Large intestine (tissue), 3 donors: Measurements from ENCODE around the gene SYT13. TPM values are rescaled to one million over a fixed set of nuclear protein-coding genes. Genes with fewer than 3 reads are reported as not detected.

Source experiments
- DNase-seq, 2 donors: peaks; one replicate each; pipeline versions ENCODE4 v3.0.0 to v3.0.0-alpha.2; 2013
- H3K27ac ChIP-seq: one replicate; pipeline ENCODE4 v1.5.1; 2013; ENCODE audit warnings: low read length
- H3K27me3 ChIP-seq: 2 replicates; pipeline ENCODE4 v1.6.1; 2013; ENCODE audit warnings: low read length; ENCODE audit not compliant: control insufficient read depth, insufficient read depth
- H3K36me3 ChIP-seq: 2 replicates; pipeline ENCODE4 v1.6.1; 2013; ENCODE audit warnings: low read length; ENCODE audit not compliant: control insufficient read depth, insufficient read depth
- H3K4me1 ChIP-seq: one replicate; pipeline ENCODE4 v1.6.1; 2013; ENCODE audit warnings: low read length; ENCODE audit not compliant: control insufficient read depth, insufficient read depth
- H3K4me3 ChIP-seq: one replicate; pipeline ENCODE4 v1.5.1; 2013; ENCODE audit warnings: low read length
- H3K9me3 ChIP-seq: one replicate; pipeline ENCODE4 v1.6.1; 2013; ENCODE audit warnings: mild to moderate bottlenecking, low read depth, low read length, moderate library complexity; ENCODE audit not compliant: control insufficient read depth
- WGBS: methylation state at CpG from one replicate; pipeline ENCODE4 v1.1.5; 2013; ENCODE audit warnings: low lambda C conversion rate; ENCODE audit not compliant: insufficient coverage; 5-methylcytosine and 5-hydroxymethylcytosine counted together
- polyA plus RNA-seq: library from polyadenylated mRNA; unstranded; fragments of 120-200 nt; gene quantifications from one replicate; pipeline ENCODE4 v1.2.1, GENCODE V29; 2013

The SYT13 gene
- polyA plus RNA-seq, 1 donor, result 25.5 TPM

DNA sequence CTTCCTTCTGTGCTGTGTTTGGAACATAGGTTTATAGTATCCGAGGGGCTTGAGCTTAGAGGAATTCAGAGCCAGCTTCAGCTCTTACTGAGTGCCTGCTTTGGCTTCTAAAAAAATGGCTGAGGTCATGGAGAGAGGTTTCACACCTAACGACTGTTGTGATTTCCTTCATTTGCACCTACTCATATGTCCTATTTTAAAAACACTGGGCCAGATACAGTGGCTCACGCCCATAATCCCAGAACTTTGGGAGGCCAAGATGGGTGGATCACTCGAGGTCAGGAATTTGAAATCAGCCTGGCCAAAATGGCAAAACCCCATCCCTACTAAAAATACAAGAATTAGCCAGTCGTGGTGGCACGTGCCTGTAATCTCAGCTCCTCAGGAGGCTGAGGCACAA lies 38.3 kb upstream of the SYT13 start:
- Histone ChIP-seq H3K4me1 (no peaks in the 10 kb centered on the region), H3K36me3 (no peaks in the 10 kb centered on the region), H3K27me3 (no peaks in the 10 kb centered on the region), H3K27ac (no peak overlapping the region), H3K4me3 (no peak overlapping the region), H3K9me3 (no peaks in the 10 kb centered on the region)
- no peak for DNase-seq
- no CpG with 5 or more reads among the region's 6 CpGs for WGBS

DNA sequence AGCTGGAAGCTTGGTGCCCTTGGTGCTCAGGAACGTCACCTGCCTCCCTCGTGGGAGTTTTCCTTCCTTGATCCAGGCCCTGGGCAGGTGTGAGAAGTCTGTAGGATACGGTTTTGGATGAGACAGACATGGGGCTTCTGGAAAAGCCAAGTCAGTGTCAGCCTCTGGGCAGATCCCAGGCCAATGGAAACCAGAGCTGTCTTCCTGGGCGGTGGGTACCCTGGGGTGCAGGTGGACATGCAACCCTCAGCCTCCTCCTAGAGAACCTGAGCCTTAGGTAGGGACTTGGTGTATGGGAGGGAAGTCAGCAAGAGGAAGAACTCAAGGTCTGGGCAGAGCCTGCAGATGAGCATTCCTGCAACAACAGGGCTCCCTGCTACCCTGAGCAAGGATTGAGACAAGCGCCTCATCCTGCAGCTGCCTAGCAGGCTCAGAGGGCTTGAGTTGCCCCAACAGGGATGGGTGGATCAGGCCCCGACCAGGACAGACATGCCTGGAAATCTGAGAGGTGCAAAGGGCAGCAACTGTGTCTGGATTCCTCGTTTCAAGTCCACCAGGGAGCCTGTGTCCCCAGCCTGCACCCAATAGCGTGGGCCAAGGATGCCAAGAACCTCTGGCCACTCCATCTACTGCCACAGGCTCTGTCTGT lies 37.6 kb upstream of the SYT13 start:
- no CpG with 5 or more reads among the region's 8 CpGs for WGBS
- Histone ChIP-seq H3K4me3 (no peak overlapping the region), H3K36me3 (no peaks in the 10 kb centered on the region)

DNA sequence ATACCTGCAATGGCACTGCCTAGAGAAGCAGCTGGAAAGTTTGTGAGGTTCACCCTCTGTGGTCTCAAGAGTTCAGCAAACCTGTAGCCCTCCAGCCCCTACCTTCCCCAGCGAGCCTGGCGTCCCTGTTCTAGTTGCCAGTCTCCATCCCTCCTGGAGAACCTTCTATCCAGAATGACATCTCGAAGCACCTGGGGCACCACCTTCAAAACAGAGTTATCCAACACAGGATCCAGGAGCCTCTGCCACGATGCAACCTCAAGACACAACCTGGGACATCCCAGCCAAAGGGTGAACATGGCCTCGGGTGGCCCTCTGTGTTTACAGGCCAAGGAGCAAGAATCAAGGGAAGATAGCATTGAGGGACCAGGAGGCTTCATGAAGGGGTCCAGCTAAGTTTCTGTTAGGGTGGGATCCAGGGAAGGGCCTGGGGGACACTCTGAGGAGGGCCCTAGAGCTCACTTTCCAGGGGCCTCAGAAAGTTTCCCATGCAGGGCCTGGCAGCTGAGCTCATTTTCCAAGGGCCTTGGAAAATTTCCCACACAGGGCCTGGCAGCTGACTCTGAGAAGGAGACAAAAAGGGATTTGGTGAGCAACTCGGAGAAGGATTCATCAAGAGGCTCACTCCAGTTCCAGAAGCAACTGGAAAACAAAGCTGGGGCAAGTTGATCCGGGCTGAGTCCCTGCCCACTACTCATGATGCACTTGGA lies 36.9 kb upstream of the SYT13 start:
- no peak overlapping the region for H3K4me3 ChIP-seq

More for the DNA sequence above, 37.6 kb upstream of the SYT13 start:
- Histone ChIP-seq H3K4me1 (no peaks in the 10 kb centered on the region), H3K27me3 (no peaks in the 10 kb centered on the region), H3K9me3 (no peaks in the 10 kb centered on the region), H3K27ac (no peak overlapping the region)
- DNase-seq, result peak in 1 of 2 donors; percentile 15

DNA sequence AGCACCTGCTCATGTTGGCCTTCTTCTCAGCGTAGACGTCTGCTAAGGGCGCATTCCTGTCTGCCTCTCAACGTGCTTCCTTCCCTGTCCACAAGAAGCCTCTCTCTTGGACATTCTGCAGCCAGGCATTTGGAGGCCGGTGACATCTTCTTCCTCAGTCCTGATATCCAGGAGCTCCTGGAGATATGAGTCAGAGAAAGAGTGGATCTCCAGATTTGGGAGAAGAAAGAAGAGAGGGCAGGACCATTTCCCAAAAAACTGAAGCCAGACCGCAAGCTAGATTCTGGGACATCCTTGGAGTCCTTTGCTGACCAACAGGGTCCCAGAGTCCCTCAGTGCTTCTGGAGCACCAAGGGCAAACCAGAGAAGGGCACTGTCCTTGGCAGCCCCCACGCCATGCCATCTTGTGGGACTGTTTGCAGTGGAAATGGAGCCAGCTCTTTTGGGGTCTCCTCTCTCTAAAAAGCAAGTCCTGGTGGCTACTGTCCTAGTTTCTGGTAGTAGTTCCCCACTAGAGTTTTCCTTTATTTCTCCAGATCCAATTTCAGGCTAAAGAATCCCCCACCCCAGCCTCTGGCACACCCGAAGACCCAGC lies 36.1 kb upstream of the SYT13 start:
- no peak overlapping the region for H3K4me3 ChIP-seq
- WGBS, result no CpG with 5 or more reads among the region's 8 CpGs
- H3K4me1 ChIP-seq, result no peaks in the 10 kb centered on the region
- no peaks in the 10 kb centered on the region for H3K27me3 ChIP-seq
- DNase-seq, result no peak
- H3K36me3 ChIP-seq, result no peaks in the 10 kb centered on the region
- no peak overlapping the region for H3K27ac ChIP-seq
- H3K9me3 ChIP-seq, result no peaks in the 10 kb centered on the region

More for the DNA sequence above, 36.9 kb upstream of the SYT13 start:
- no peaks in the 10 kb centered on the region for H3K36me3 ChIP-seq
- no CpG with 5 or more reads among the region's 7 CpGs for WGBS
- no peaks in the 10 kb centered on the region for H3K27me3 ChIP-seq
- H3K4me1 ChIP-seq, result no peaks in the 10 kb centered on the region
- no peak overlapping the region for H3K27ac ChIP-seq
- H3K9me3 ChIP-seq, result no peaks in the 10 kb centered on the region
- DNase-seq, result no peak

DNA sequence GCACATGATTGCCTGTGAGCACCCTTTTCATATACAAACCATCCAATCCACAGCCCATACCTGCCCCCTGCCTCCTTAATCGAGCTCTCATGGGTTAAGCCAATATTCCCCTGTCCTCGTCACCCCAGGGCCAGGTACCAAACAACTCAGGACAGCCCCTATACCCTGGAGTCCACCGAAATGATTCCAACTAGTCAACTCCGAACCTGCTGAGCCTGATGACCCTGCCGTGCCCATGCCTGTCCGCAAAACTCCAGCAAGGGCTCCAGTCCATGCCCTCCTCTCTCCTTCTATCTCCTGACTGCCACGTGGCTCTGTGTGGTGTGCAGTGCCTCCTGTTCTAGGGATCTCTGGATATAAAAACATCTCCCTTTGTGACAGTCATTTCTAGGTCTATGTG lies 35.5 kb upstream of the SYT13 start:
- 80% methylated on average over 1 of the region's 7 CpGs for WGBS
- no peaks in the 10 kb centered on the region for H3K27me3 ChIP-seq
- H3K4me3 ChIP-seq, result no peak overlapping the region
- H3K27ac ChIP-seq, result no peak overlapping the region
- H3K36me3 ChIP-seq, result no peaks in the 10 kb centered on the region
- no peak for DNase-seq
- H3K4me1 ChIP-seq, result no peaks in the 10 kb centered on the region
- no peaks in the 10 kb centered on the region for H3K9me3 ChIP-seq

DNA sequence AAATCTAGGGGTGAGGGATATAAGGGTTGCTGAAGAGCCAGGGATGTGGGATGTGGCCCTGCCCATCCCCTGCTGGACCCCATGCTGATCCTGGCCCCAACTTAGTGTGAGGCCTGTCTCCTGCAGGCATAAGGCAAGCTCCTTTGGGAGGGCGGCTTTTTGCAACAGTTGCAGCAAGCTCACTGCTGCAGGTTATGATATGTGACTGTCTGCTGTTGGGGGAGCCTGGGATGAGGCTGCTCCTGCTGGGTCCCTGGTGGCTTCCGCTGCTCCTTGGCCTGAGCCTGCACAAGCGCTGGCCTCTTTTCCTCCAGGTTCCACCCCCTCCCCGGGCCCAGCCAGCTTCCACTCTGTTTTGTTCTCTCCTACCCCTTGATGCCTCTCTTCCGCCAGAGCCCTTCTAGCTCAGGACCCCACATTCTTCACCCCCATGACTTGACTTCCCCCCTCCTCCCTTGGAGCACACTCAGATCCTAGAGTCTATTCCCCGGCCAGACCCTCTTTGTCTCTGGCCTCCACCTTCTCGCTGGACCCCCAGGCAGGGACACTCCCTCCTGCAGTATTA lies 35.0 kb upstream of the SYT13 start:
- no peak for DNase-seq
- H3K36me3 ChIP-seq, result no peaks in the 10 kb centered on the region
- no peaks in the 10 kb centered on the region for H3K4me1 ChIP-seq
- WGBS, result no CpG with 5 or more reads among the region's 7 CpGs
- no peak overlapping the region for H3K27ac ChIP-seq
- H3K9me3 ChIP-seq, result no peaks in the 10 kb centered on the region
- no peak overlapping the region for H3K4me3 ChIP-seq
- H3K27me3 ChIP-seq, result no peaks in the 10 kb centered on the region

DNA sequence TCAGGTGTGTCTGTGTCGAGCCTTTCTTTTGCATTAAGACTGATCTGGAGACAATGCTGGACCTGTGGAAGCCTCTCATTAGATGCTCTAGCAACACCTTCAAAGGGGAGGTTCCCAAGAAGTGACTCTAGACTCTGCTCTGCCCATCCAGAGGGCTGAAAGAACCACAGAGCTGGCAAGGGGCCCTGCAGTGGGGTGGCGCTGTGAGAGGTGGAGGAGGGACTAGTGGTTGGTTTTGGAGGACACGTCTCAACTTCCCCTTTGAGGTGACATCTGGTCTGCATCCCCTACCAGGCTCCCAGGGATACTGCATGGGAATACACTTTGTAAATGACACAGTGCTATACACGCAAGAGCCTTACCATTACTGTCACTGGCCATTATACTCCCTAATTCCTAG lies 34.2 kb upstream of the SYT13 start:
- Histone ChIP-seq H3K27me3 (no peaks in the 10 kb centered on the region), H3K4me1 (no peaks in the 10 kb centered on the region), H3K27ac (no peak overlapping the region), H3K9me3 (no peaks in the 10 kb centered on the region), H3K4me3 (no peak overlapping the region), H3K36me3 (no peaks in the 10 kb centered on the region)
- DNase-seq, result no peak
- WGBS, result no CpG with 5 or more reads among the region's 4 CpGs

DNA sequence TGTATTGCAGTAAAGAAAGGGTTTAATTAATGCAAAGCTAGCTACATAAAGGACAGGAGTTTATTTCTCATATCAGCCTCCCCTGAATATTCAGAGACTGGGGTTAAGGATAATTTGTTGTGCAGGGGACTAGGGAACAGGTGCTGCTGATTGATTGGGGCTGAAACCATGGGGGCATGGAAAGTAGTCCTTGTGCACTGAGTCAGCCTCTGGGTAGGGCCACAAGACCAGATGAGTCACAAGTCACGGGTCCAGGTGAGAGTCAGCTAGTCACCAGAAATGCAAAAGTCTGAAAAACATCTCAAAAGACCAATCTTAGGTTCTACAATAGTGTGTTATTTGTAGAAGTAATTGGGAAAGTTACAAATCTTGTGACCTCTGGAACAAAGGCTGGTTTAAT lies 32.9 kb upstream of the SYT13 start:
- H3K4me3 ChIP-seq, result no peak overlapping the region
- no peak for DNase-seq
- no peaks in the 10 kb centered on the region for H3K36me3 ChIP-seq
- H3K27ac ChIP-seq, result no peak overlapping the region
- no peaks in the 10 kb centered on the region for H3K9me3 ChIP-seq
- H3K4me1 ChIP-seq, result no peaks in the 10 kb centered on the region
- H3K27me3 ChIP-seq, result no peaks in the 10 kb centered on the region
- WGBS, result 88% methylated on average over 1 of the region's 1 CpG

DNA sequence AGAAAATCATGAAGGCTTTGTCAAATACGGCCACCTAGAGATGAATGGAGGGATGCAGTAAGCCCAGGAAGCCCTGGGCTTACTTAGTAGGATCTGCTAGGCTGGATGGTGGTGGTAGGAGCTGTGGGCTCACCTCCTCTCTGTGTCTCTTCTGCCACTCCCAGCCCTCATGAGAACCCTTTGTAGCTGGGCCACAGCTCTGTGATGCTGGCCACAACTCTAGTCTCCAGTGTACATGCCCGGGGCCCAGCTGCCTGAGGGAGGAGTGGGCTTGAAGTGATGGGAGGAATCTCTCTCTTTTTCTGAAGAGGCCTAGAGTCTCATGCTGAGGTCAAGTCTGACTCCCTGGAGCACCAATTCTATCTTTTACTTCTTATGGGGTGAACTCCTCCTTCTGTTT lies 32.4 kb upstream of the SYT13 start:
- H3K27ac ChIP-seq, result no peak overlapping the region
- no CpG with 5 or more reads among the region's 2 CpGs for WGBS

DNA sequence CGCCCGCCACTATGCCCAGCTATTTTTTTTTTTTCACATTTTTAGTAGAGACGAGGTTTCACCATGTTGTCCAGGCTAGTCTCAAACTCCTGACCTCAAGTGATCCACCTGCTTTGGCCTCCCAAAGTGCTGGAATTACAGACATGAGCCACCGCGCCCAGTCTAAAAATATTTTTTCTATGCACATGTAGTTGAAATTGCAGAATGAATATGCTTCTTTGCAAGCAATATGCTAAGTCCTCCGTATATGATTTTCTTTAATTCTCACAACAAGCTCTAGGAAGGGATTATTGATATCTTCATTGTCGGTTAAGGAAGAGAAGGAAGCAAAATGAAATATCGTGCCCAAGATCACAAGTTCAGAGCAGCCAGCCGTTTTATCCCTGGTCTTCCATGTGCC lies 30.1 kb upstream of the SYT13 start:
- Histone ChIP-seq H3K27me3 (peaks cover 6% of the 10 kb centered on the region), H3K36me3 (no peaks in the 10 kb centered on the region), H3K27ac (no peak overlapping the region), H3K4me1 (no peaks in the 10 kb centered on the region), H3K4me3 (no peak overlapping the region), H3K9me3 (no peaks in the 10 kb centered on the region)
- no peak for DNase-seq
- WGBS, result 100% methylated on average over 2 of the region's 9 CpGs

More for the DNA sequence above, 32.4 kb upstream of the SYT13 start:
- Histone ChIP-seq H3K4me3 (no peak overlapping the region), H3K4me1 (no peaks in the 10 kb centered on the region), H3K27me3 (peaks cover 2% of the 10 kb centered on the region), H3K9me3 (no peaks in the 10 kb centered on the region), H3K36me3 (no peaks in the 10 kb centered on the region)
- no peak for DNase-seq
